GM19328 (cell line): Measurements from ENCODE around the gene CELF4.

Experiments used
- ATAC-seq: cut with Tn5 transposase; IDR thresholded peaks from one replicate; pipeline ENCODE4 v1.9.1; 2021; ENCODE audit warnings: mild to moderate bottlenecking, moderate library complexity; ENCODE audit not compliant: unreplicated experiment

The CELF4 gene

GRCh38 chr18:37527395-37527794 lies 38.2 kb downstream of the CELF4 start:
- no peak for ATAC-seq

DNA sequence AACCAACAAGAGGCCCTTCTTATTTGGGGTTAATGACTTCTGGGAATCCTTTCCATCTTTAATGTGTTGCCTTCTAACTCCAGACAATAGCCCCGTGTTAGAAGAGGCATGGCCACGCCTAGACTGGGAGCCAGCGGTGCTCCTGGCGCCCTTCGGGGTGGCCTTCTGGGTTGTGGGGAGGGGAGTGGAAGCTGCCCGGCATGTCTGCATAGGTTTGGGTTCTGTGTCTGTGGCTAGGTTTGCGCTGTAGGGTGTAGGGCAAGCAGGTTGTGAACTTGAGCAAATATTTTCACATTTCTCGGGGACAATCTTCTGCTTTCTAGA lies 40.4 kb downstream of the CELF4 start:
- ATAC-seq = no peak

DNA sequence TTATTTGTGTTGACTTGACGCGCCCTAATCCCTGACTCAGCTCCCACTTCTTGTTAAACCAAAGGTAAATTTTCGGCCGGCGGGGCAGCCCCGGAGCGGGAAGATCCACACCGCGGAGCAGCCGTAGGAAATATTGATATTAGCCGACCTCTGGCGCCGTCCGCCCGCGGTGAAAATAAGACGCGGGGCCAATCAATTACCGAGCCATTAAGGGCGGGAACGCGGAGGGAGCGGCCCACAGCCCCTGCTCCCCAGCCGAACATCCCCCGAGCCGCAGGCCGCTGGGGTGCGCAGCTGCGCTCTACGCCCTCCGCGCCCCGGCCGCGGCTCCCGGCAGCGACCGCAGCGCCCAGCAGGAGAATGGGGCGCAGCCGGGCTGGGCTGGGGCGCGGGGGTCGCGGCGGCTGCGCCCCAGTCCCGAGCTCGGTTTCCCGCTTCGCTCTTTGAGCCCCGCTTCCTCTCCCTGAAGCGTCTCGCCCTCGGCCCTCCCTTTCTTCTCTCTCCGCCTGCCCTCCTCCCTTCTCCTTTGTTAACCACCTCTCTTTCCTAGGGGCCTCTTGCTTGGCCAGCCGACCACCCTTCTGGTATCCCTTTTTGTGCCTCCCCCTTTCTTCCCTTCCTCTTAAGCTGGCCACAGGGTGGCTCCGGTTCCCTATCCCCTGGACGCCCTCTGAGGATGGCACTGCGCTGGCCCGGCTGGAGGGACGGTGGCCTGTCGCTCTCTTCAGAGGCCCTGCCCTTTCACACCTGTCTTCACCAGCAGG lies 40.9 kb downstream of the CELF4 start:
- ATAC-seq = no peak

GRCh38 chr18:37524139-37524497 lies 41.5 kb downstream of the CELF4 start:
- no peak for ATAC-seq

DNA sequence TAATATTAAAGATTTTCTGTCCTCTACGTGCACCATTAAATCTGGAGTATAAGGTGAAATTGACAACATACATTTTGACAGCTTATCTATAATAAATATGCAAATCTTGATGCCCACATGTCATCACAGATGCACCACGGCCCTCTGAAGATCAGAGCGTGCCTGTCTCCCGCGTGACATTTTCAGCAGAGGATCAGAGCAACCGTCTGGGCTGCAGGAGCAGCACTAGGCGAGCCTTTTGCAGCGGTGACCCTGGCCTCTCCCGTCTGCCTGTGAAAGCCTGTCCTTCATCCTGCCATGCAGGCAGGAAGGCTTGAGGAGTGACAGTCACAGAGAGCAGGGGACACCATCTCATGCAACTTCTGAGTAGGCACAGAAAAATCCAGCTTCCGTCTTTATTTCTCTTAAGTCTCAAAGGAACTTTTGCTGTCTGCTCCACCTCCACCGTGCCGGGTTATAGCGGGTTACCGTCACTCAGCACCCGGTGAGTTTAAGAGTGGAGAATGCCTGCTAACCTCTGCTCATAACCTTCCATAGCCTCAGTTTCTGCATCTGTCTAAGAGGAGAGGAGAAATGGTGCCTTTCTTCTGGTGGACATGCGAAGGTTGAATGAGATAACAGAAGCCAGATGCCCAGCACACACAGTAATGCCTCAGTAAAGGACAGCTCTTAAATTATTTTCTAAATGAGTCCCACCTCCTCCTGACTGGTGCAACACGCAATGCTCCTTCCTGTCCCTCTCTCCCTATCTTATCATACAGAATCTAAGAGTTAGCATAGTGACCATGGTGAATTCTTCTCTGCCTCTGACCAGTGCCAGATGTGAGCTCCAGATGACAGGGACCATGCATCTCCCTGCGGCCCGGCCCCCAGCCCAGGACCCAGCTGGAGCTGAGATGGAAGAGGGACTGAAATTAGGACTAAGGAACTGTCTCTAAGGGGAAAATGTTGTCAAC lies 43.8 kb downstream of the CELF4 start:
- no peak for ATAC-seq

DNA sequence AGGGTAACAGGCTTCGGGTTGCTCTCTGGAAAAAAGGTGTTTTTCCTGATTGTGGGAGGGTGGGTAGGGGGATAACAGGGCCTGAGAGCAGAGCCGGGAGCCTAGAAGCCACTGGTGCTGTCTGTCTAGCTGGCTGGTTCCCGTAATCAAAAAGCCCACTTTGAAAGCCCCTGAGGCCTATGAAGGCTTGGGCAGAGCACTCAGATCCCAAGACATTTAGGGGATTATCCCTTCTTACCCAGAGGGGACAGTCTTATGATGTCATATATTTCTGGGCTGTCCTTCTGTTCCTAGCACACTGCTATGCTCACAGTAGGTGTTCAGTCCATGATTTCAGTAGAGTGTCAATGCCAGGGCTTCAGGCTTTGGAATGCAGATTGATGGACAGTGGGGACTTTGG lies 45.1 kb downstream of the CELF4 start:
- no peak for ATAC-seq

DNA sequence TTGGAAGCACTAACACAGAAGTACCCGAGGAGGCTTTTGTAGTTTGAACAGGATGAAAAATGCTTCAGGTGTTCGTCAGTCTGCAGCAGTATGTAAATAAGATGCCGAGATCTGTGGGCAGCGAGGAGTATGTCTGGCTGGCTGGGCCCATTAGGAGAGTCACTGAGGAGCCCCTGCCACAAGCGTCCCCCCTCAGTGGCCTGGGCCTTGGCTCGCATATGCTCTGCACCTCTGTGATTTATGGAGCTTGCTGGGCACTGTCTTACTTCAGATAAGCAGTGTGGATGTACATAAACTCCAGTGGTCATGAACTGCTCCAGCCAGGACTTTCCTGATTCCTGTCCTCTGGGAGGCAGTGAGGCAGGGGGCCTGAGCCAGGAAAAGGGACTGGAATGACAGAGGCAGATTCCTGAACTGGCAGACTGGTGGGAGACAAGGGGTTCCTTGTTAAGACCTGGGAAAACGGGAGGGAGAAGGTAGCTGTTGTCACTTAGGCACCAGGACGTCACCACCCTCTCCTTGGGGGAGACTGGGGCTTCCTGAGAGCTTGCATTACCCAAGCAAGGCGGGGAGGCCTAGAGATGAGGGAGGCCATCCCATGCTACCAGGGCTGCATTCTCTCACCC lies 46.0 kb downstream of the CELF4 start:
- no peak for ATAC-seq

GRCh38 chr18:37516361-37516853 lies 49.2 kb downstream of the CELF4 start:
- no peak for ATAC-seq

- ATAC-seq = no peak
These were observed 50.6 kb downstream of the CELF4 start for GRCh38 chr18:37514953-37515352.

GRCh38 chr18:37512400-37512799 lies 53.2 kb downstream of the CELF4 start:
- no peak for ATAC-seq

GRCh38 chr18:37511721-37512298 lies 53.8 kb downstream of the CELF4 start:
- ATAC-seq = no peak

- no peak for ATAC-seq
These were observed 56.0 kb downstream of the CELF4 start for GRCh38 chr18:37509600-37509999.

DNA sequence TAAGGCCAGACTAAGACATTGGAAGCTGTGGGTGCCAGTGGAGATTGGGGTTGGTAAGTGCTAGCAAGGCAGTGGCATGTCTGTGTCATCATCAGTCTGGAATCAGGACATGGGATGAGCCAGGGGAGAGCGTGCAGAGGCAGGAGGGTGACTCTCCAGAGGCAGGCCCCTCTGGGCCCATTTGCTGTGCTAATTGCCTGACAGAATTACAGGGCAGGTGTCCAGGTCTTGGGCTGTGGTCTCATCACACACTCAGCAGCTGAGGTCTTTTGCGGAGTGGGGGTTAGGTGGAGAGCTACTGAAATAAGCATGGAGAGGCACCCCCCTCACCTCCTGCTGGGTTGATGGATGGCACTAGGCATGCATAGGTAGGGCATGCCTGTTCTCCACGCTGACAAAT lies 57.4 kb downstream of the CELF4 start:
- ATAC-seq = no peak

DNA sequence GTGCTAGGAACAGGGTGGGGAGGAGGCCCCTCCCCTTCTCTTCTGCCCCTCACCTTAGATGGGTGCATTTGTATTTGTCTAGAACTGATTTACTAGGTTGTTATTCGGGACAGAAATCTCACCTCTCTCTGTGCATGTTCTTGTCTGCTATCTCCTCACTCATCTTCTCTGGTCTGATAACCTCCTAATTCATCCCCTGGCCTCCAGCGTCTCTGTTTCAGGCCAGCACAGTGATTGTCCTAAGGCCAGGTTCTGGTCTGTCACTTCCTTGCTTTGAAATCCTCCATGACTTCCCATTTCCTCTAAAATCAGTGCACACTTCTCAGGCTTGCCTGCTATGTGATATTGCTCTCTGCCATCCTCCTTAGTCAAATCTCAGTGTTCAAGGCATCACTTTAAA lies 58.4 kb downstream of the CELF4 start:
- ATAC-seq = no peak

GRCh38 chr18:37506001-37506400 lies 59.6 kb downstream of the CELF4 start:
- no peak for ATAC-seq

GRCh38 chr18:37505321-37505720 lies 60.3 kb downstream of the CELF4 start:
- no peak for ATAC-seq

- ATAC-seq = no peak
These were observed 63.0 kb downstream of the CELF4 start for GRCh38 chr18:37502601-37503000.

- ATAC-seq = no peak
These were observed 63.6 kb downstream of the CELF4 start for GRCh38 chr18:37502036-37502435.

GRCh38 chr18:37501136-37501535 lies 64.5 kb downstream of the CELF4 start:
- no peak for ATAC-seq

DNA sequence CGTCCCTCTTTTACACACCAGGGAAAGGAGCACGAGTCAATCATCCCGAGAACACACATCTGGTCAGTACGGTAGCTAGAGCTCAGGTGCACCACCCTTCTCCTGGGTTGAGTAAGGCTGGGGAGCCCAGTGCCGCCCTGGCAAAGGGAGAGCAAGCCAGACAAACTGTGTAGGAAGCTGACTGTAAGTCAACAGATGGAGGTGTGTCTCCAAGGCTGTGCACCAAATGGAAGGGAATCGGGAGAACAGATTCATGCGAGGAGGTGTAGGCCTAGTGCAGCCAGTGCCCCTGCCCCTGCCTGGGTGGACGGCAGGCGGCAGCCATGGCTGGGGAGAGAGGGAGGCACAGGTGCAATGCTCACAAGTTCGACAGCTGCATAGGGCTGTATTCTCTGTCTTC lies 65.7 kb downstream of the CELF4 start:
- no peak for ATAC-seq

DNA sequence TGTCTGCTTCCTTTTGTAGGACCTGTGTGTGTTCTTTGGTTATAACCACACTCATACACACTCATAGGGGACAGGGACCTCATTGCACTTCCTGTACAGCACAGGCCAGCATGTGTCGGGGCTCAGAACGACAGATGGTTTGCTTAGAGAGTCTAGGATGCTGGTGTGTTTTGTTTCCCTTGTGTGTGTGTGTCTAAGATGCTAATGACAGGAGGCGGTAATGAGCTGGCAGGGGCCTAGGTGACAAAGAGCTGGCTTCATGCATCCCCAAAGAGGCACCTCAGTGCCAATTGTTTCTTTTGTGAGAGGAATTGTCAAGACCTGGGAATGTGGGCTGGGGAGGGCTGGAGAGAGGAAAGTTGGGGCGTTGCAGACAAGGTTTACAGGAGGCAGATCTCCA lies 66.6 kb downstream of the CELF4 start:
- ATAC-seq = no peak
